SU-DHL-6 (cell line): Measurements from ENCODE around the gene PNPLA4.

ENCODE experiments used
- CTCF ChIP-seq: fragments of 200-600 bp; sonication (generic); IDR thresholded peaks from one replicate; pipeline ENCODE4 v1.5.1; 2017; ENCODE audit warnings: antibody characterized with exemption, mild to moderate bottlenecking, low read length, moderate library complexity; ENCODE audit not compliant: insufficient read depth, poor library complexity, severe bottlenecking
- EZH2phosphoT487 ChIP-seq: fragments of 200-600 bp; sonication (generic), shearing (Covaris generic); conservative IDR thresholded peaks from 2 replicates; pipeline ENCODE4 v1.6.1; 2018; ENCODE audit warnings: mild to moderate bottlenecking, antibody characterized with exemption, low read length, moderate library complexity, mixed read lengths

DNA sequence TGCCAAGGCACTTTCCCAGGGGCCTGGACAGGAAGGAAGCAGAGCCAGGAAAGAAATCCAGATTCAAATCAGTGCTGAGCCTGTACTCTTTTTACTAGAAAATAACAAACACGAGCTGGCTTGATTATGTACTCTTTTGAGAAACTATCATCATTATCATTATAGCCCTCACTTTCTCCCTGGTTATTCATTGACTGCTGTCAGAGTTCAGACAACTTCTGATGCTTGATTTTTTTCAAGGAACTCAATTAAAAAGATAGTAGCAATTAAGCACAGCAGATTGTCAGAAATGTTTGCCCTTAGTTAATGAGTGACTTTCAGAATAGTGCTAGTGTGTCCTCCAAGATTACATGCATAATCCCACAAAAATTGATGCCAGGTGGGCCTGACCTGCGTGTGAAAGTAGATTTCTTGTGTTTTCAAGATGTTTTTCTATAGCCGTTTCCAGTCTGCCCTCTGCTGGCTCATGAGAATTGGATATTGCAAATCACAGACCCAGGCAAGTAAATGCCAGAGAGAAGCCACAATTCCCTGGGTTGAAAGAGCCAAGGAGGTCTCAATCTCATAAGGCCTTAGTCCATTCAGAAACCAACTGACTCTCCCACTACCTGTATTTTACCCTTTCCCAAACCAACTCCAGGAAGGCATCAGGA, 14.3 kb upstream of the PNPLA4 start:
- TF ChIP-seq CTCF, result no peak
- TF ChIP-seq EZH2phosphoT487, result no peak
